ENCODE results near the gene SPG21. TPM values are rescaled to one million over a fixed set of nuclear protein-coding genes. Genes with fewer than 3 reads are reported as not detected.

The SPG21 gene
- total and polyA plus RNA-seq, 2 of the 13 experiments (the other 11 are each of a cell fraction or from before 2014, with no cell fraction given), result 36.7 to 42.4 TPM

DNA sequence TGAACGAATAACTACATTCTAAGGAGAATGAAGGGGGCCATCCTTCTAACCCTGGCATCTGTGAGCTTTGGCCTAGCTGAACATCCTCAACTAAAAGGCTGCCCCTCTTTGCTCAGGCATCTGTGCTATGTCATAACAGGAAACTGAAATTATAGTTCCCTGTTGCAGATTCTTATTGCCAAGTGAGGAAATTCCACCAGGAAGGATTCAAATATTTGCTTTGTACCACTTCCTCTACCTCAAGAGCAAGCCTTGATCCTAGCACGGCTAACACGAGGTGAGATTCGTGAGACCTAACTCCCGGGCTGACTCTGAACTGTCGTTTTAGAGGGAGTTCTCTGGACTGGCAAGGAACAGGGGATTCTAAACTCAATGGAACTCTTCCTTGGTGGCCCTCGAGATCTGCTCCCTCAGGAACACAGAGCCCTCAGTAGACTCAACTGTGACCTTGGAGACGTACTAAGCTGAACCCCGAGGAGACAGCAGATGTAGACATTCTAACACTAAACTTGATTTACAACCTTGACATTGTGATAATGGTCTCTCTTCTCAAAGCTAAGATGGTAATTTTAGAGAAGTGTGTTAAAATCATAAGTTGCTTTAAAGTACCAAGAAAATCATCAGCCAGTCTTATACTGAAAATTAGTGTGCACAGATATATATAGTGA lies 4.2 kb downstream of the SPG21 start (continued):
- no peak for TF ChIP-seq MXI1 (IDR thresholded peaks at IDR 0.05; ENCODE audit: borderline replicate concordance, low read depth, low read length)
- TF ChIP-seq TARDBP (CRISPR knock-in tag; IDR thresholded peaks at IDR 0.05), result no peak
- TF ChIP-seq, protein P1, sequence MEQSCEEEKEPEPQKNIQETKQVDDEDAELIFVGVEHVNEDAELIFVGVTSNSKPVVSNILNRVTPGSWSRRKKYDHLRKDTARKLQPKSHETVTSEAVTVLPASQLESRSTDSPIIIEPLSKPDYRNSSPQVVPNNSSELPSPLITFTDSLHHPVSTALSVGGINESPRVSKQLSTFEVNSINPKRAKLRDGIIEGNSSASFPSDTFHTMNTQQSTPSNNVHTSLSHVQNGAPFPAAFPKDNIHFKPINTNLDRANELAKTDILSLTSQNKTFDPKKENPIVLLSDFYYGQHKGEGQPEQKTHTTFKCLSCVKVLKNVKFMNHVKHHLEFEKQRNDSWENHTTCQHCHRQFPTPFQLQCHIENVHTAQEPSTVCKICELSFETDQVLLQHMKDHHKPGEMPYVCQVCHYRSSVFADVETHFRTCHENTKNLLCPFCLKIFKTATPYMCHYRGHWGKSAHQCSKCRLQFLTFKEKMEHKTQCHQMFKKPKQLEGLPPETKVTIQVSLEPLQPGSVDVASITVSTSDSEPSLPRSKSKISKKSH (CRISPR knock-in tag; IDR thresholded peaks at IDR 0.05; ENCODE audit: borderline replicate concordance), result no peak
- 0 out of 2 replicates have a peak, but pooled peaks have one; percentile 10 for TF ChIP-seq FOXA3 (CRISPR knock-in tag; IDR thresholded peaks at IDR 0.05)
- no peak for TF ChIP-seq STAG1 (CRISPR knock-in tag; IDR thresholded peaks at IDR 0.05)
- 0 out of 4 replicates have a peak, but pooled peaks of 1 of the 2 experiments have one; percentile 47 for TF ChIP-seq EP300 (IDR thresholded peaks at IDR 0.05; ENCODE audit: low read depth in 2 of 2, low read length in 2 of 2)
- peak; percentile 64; the same call in 1 of the 2 replicates for TF ChIP-seq EP300 (CRISPR knock-in tag; IDR thresholded peaks at IDR 0.05; ENCODE audit: borderline replicate concordance)
- no peak for TF ChIP-seq POGK (CRISPR knock-in tag; conservative IDR thresholded peaks at IDR 0.05)
- TF ChIP-seq, protein P2, sequence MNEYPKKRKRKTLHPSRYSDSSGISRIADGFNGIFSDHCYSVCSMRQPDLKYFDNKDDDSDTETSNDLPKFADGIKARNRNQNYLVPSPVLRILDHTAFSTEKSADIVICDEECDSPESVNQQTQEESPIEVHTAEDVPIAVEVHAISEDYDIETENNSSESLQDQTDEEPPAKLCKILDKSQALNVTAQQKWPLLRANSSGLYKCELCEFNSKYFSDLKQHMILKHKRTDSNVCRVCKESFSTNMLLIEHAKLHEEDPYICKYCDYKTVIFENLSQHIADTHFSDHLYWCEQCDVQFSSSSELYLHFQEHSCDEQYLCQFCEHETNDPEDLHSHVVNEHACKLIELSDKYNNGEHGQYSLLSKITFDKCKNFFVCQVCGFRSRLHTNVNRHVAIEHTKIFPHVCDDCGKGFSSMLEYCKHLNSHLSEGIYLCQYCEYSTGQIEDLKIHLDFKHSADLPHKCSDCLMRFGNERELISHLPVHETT (CRISPR knock-in tag; conservative IDR thresholded peaks at IDR 0.05), result no peak
- peak; percentile 76 for TF ChIP-seq ELF3 (CRISPR knock-in tag; IDR thresholded peaks at IDR 0.05)
- TF ChIP-seq HOXA3 (CRISPR knock-in tag; IDR thresholded peaks at IDR 0.05), result 0 out of 2 replicates have a peak, but pooled peaks have one; percentile 23
- TF ChIP-seq SALL1 (CRISPR knock-in tag; IDR thresholded peaks at IDR 0.05), result no peak; the same call in 1 of the 2 replicates
- peak; percentile 36; the same call in 1 of the 2 replicates for TF ChIP-seq MLX (CRISPR knock-in tag; IDR thresholded peaks at IDR 0.05)
- TF ChIP-seq HMG20A (CRISPR knock-in tag; IDR thresholded peaks at IDR 0.05; ENCODE audit: borderline replicate concordance), result 0 out of 2 replicates have a peak, but pooled peaks have one; percentile 10
- no peak for TF ChIP-seq HNRNPLL (IDR thresholded peaks at IDR 0.05; ENCODE audit: low read depth, low read length, poor library complexity, severe bottlenecking)
- peak; percentile 27; the same call in 1 of the 2 replicates for TF ChIP-seq HNF4A (CRISPR knock-in tag; IDR thresholded peaks at IDR 0.05)
- TF ChIP-seq, protein P3, sequence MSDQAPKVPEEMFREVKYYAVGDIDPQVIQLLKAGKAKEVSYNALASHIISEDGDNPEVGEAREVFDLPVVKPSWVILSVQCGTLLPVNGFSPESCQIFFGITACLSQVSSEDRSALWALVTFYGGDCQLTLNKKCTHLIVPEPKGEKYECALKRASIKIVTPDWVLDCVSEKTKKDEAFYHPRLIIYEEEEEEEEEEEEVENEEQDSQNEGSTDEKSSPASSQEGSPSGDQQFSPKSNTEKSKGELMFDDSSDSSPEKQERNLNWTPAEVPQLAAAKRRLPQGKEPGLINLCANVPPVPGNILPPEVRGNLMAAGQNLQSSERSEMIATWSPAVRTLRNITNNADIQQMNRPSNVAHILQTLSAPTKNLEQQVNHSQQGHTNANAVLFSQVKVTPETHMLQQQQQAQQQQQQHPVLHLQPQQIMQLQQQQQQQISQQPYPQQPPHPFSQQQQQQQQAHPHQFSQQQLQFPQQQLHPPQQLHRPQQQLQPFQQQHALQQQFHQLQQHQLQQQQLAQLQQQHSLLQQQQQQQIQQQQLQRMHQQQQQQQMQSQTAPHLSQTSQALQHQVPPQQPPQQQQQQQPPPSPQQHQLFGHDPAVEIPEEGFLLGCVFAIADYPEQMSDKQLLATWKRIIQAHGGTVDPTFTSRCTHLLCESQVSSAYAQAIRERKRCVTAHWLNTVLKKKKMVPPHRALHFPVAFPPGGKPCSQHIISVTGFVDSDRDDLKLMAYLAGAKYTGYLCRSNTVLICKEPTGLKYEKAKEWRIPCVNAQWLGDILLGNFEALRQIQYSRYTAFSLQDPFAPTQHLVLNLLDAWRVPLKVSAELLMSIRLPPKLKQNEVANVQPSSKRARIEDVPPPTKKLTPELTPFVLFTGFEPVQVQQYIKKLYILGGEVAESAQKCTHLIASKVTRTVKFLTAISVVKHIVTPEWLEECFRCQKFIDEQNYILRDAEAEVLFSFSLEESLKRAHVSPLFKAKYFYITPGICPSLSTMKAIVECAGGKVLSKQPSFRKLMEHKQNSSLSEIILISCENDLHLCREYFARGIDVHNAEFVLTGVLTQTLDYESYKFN (CRISPR knock-in tag; conservative IDR thresholded peaks at IDR 0.05), result peak; percentile 53; the same call in 1 of the 2 replicates
- no peak for TF ChIP-seq SP4 (CRISPR knock-in tag; IDR thresholded peaks at IDR 0.05)
- peak; percentile 80; the same call in 1 of the 2 replicates for TF ChIP-seq ETV5 (CRISPR knock-in tag; IDR thresholded peaks at IDR 0.05; ENCODE audit: borderline replicate concordance)
- 0 out of 2 replicates have a peak, but pooled peaks have one; percentile 45 for TF ChIP-seq ZNF430 (CRISPR knock-in tag; IDR thresholded peaks at IDR 0.05)
- TF ChIP-seq PPARG (CRISPR knock-in tag; conservative IDR thresholded peaks at IDR 0.05), result peak; percentile 37; the same call in 1 of the 2 replicates
